T-cell (primary cell): ENCODE measurements around the gene TNFAIP8L1. TPM values are rescaled to one million over a fixed set of nuclear protein-coding genes. Genes with fewer than 3 reads are reported as not detected.
A peak's percentile ranks its signal among the peaks of the same experiment; 100 is the strongest.

Source experiments
- ATAC-seq, 4 experiments: fragments of 200-7000 bp in 3 of 4; fragments of 150-1000 bp in 1 of 4; cut with Tn5 transposase; replicated peaks in 1 of 4; 1 replicate in 3 of 4; 2 replicates in 1 of 4; pipeline ENCODE4 v1.10.0; 2021; ENCODE audit warnings: moderate library complexity in 3 of 4, mild to moderate bottlenecking in 2 of 4, moderate number of reproducible peaks in 1 of 4
- CTCF ChIA-PET, 2 donors: fragments of 300-600 bp; sonication (Branson Sonifier 250); formaldehyde crosslinking; loops; one replicate each; lab custom pipeline; 2022; ENCODE audit warnings: antibody characterized with exemption in 2 of 2; lab: Charles Lee
- POLR2A ChIA-PET, 2 donors: fragments of 300-600 bp; sonication (Branson Sonifier 250); formaldehyde crosslinking; loops; one replicate each; lab custom pipeline; 2022; ENCODE audit warnings: antibody characterized with exemption in 2 of 2; lab: Charles Lee
- DNase-seq, 35 experiments: peaks; one replicate each; pipeline versions ENCODE4 v3.0.0 to v3.0.0-alpha.2; 2013 to 2023
- H3K27ac ChIP-seq: one replicate; pipeline ENCODE4 v1.5.1; 2013; ENCODE audit warnings: low read length
- H3K27me3 ChIP-seq, 2 experiments: replicated peaks in 1 of 2; 1 replicate in 1 of 2; 2 replicates in 1 of 2; pipeline versions ENCODE4 v1.6.1 to v1.7.0; 2013; ENCODE audit warnings: low read length in 1 of 2, mixed read lengths in 1 of 2; ENCODE audit not compliant: control insufficient read depth in 2 of 2, insufficient read depth in 2 of 2; ENCODE audit errors: extremely low read depth in 1 of 2
- H3K36me3 ChIP-seq, 2 donors: 1 replicate in 1 of 2; 2 replicates in 1 of 2; pipeline versions ENCODE4 v1.6.1 to v1.7.0; 2013; ENCODE audit warnings: low read length in 1 of 2; ENCODE audit not compliant: control insufficient read depth in 2 of 2, insufficient read depth in 1 of 2; ENCODE audit errors: extremely low read depth in 1 of 2
- H3K4me1 ChIP-seq, 2 experiments: 1 replicate in 1 of 2; 2 replicates in 1 of 2; pipeline versions ENCODE4 v1.6.1 to v1.7.0; 2013; ENCODE audit warnings: low read length in 2 of 2, mixed read lengths in 1 of 2; ENCODE audit not compliant: insufficient read depth in 2 of 2, control insufficient read depth in 1 of 2; ENCODE audit errors: extremely low read depth in 1 of 2
- H3K4me3 ChIP-seq, 2 donors: 1 replicate in 1 of 2; 2 replicates in 1 of 2; pipeline versions ENCODE4 v1.5.1 to v1.7.0; 2013; ENCODE audit warnings: mild to moderate bottlenecking in 2 of 2, low read length in 1 of 2, moderate library complexity in 1 of 2; ENCODE audit not compliant: control insufficient read depth in 1 of 2; ENCODE audit errors: extremely low read depth in 1 of 2
- H3K9me3 ChIP-seq: 2 replicates; pipeline ENCODE4 v1.7.0; 2013
- H3K27ac Mint-ChIP-seq, 2 donors: one replicate each; pipeline ENCODE4 v1.8.0; 2020 to 2021; ENCODE audit warnings: mild to moderate bottlenecking in 2 of 2, mixed read lengths in 2 of 2
- H3K27me3 Mint-ChIP-seq, 2 donors: one replicate each; pipeline ENCODE4 v1.8.0; 2021 to 2022; ENCODE audit warnings: mixed read lengths in 2 of 2
- H3K36me3 Mint-ChIP-seq: one replicate; pipeline ENCODE4 v1.8.0; 2021; ENCODE audit warnings: mixed read lengths
- H3K4me1 Mint-ChIP-seq, 3 donors: one replicate each; pipeline ENCODE4 v1.8.0; 2020 to 2022; ENCODE audit warnings: mixed read lengths in 3 of 3, mild to moderate bottlenecking in 1 of 3
- H3K4me3 Mint-ChIP-seq, 3 donors: one replicate each; pipeline ENCODE4 v1.8.0; 2020 to 2022; ENCODE audit warnings: mild to moderate bottlenecking in 3 of 3, mixed read lengths in 3 of 3, moderate library complexity in 3 of 3
- H3K9me3 Mint-ChIP-seq, 3 donors: one replicate each; pipeline ENCODE4 v1.8.0; 2020 to 2022; ENCODE audit warnings: mixed read lengths in 3 of 3
- WGBS: methylation state at CpG from one replicate; pipeline ENCODE4 v1.1.5; 2013; ENCODE audit warnings: missing lambda C conversion rate; ENCODE audit not compliant: insufficient coverage; 5-methylcytosine and 5-hydroxymethylcytosine counted together
- total RNA-seq, 35 experiments: library from RNA in 6 of 35; stranded (reverse) in 6 of 35; fragments of 120-200 nt in 1 of 35; gene quantifications; one replicate each; pipeline versions ENCODE4 v1.2.1 to v1.2.4 and lab custom pipeline; 2013 to 2026

Gene TNFAIP8L1
- total RNA-seq (10 to 100 TPM; 10.8 to 23.0 (median 19.5) TPM), total RNA-seq (lab: John Stamatoyannopoulos, UW) (6.6 to 83.5 (median 21.7) reads per million in 29 experiments)
- total RNA-seq (2013), result 8.4 TPM

DNA sequence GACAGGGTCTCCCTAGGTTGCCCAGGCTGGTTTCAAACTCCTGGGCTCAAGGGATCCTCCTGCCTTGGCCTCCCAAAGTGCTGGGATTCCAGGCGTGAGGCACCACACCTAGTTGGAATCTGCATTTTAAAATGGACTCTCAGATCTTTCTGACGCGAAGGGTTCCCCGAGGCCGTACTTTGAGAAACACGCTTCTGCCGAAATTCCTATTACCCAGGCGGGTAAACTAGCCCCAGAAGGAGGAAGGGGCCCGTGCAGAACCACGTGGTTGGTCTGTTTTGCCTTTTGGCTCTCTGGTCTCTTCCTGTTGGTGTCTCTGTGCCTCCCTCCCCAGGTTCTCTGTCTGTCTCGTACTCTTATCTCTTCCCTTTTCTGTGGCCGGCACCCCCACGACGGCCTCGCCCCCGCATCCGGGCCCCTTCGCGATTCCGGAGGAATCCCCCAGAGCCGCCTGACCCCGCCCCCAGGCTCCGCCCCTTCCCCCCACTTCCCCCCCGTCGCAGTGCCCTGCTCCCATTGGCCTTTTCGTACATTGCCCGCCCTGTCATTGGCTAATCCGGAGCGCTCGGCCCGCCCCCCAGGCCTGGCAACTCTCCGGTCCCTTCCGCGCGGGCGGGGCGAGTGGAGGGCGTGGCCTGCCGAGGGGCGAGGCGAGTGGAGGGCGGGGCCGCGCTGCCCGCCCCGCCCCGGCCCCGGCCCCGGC is at the start of gene TNFAIP8L1:
Gene TNFAIP8L1 (plus strand): TSS at position 689 of the 703 bp plus-strand sequence. CDS start 12,354 bp downstream, outside the sequence.
- Mint-ChIP-seq H3K9me3 (no peaks in the 10 kb centered on the region), H3K4me3 (peak within 1 kb of the TSS; percentile 89 to 99 (median 96)), H3K27ac (peak within 1 kb of the TSS; percentile 98 to 99), H3K4me1 (peaks cover 27 to 38% (median 36%) of the 10 kb centered on the region in 3 donors), H3K27me3 (no peaks in the 10 kb centered on the region), H3K36me3 (no peaks in the 10 kb centered on the region)
- ATAC-seq (peak; percentile 91 to 95 (median 93)), DNase-seq (peak; percentile 94 to 100 (median 98))
- Histone ChIP-seq H3K36me3 (peaks cover 0 to 2% of the 10 kb centered on the region in 2 donors), H3K27ac (peak within 1 kb of the TSS; percentile 90), H3K27me3 (no peaks in the 10 kb centered on the region), H3K9me3 (no peaks in the 10 kb centered on the region), H3K4me1 (peaks cover 14 to 59% of the 10 kb centered on the region in 2 experiments), H3K4me3 (peak within 1 kb of the TSS; percentile 92 to 94)
- ChIA-PET POLR2A (no interaction called here), CTCF (no interaction called here)
- under 1% methylated on average over 31 of the region's 49 CpGs for WGBS

GRCh38 chr19:4589579-4590410 is 49.5 kb upstream of the TNFAIP8L1 start:
- no peaks in the 10 kb centered on the region for H3K36me3 Mint-ChIP-seq
- Histone ChIP-seq H3K9me3 (no peaks in the 10 kb centered on the region), H3K27me3 (peaks cover 0 to 80% of the 10 kb centered on the region in 2 experiments), H3K36me3 (no peaks in the 10 kb centered on the region), H3K4me3 (no peak overlapping the region), H3K4me1 (peaks cover 0 to 3% of the 10 kb centered on the region in 2 experiments), H3K27ac (no peak overlapping the region)
- POLR2A ChIA-PET, result interaction anchor here (0.6 kb wide), 2 partner anchors 8 to 384 kb away, joined by 5 to 7 read pairs; no protein-coding TSS in a partner anchor
- peaks cover 0 to 6% (median 0%) of the 10 kb centered on the region in 3 donors for H3K4me1 Mint-ChIP-seq
- H3K27ac Mint-ChIP-seq, result peak overlapping the region in 1 of 2 donors; percentile 58
- CTCF ChIA-PET, result interaction anchor here in 1 of 2 donors (0.6 kb wide), 1 partner anchor 881 kb away, joined by 14 read pairs; no protein-coding TSS in a partner anchor
- no peak for ATAC-seq
- 47% methylated on average over 5 of the region's 11 CpGs for WGBS
- no peak overlapping the region for H3K4me3 Mint-ChIP-seq
- DNase-seq, result peak in 3 of 35 experiments; percentile 5 to 33 (median 10)
- peaks cover 44 to 64% of the 10 kb centered on the region in 2 donors for H3K27me3 Mint-ChIP-seq
- no peaks in the 10 kb centered on the region for H3K9me3 Mint-ChIP-seq

- Histone ChIP-seq H3K4me1 (no peaks in the 10 kb centered on the region), H3K9me3 (no peaks in the 10 kb centered on the region), H3K27ac (no peak overlapping the region), H3K27me3 (peaks cover 0 to 77% of the 10 kb centered on the region in 2 experiments), H3K36me3 (no peaks in the 10 kb centered on the region), H3K4me3 (no peak overlapping the region)
- ChIA-PET CTCF (no interaction called here), POLR2A (no interaction called here)
- H3K4me1 Mint-ChIP-seq, result peaks cover 0 to 4% (median 0%) of the 10 kb centered on the region in 3 donors
- WGBS, result 86% methylated on average over 2 of the region's 9 CpGs
- H3K4me3 Mint-ChIP-seq, result no peak overlapping the region
- no peaks in the 10 kb centered on the region for H3K36me3 Mint-ChIP-seq
- no peak overlapping the region for H3K27ac Mint-ChIP-seq
- ATAC-seq (no peak), DNase-seq (no peak)
- no peaks in the 10 kb centered on the region for H3K9me3 Mint-ChIP-seq
- H3K27me3 Mint-ChIP-seq, result peaks cover 39 to 63% of the 10 kb centered on the region in 2 donors
Observed at GRCh38 chr19:4590559-4590958, 48.8 kb upstream of the TNFAIP8L1 start.

DNA sequence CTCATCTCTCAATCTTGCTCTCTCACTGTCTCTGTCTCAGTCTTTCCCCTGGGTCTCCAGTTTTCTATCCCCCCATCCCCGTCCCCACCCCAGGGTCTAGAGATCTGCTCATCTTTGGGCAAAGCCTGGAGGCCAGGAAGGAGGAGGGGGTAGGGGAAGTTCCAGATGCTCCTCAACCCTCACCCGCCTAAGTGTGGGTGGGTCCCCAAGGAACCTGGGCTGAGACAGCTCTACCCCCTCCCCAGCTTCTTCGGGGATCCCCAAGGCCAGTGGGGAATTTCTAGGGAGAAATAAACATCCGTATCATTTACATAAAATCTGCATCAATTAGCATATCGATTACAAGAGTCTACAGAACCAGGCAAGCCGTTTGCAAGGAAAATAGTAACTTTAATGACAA is 48.0 kb upstream of the TNFAIP8L1 start:
- peaks cover 32 to 55% of the 10 kb centered on the region in 2 donors for H3K27me3 Mint-ChIP-seq
- no peaks in the 10 kb centered on the region for H3K4me1 ChIP-seq
- H3K4me3 ChIP-seq, result no peak overlapping the region
- WGBS, result no CpG with 5 or more reads among the region's 6 CpGs
- H3K9me3 ChIP-seq, result no peaks in the 10 kb centered on the region
- H3K36me3 Mint-ChIP-seq, result no peaks in the 10 kb centered on the region
- H3K27ac Mint-ChIP-seq, result no peak overlapping the region
- CTCF ChIA-PET, result no interaction called here
- H3K27ac ChIP-seq, result no peak overlapping the region
- peaks cover 0 to 79% of the 10 kb centered on the region in 2 experiments for H3K27me3 ChIP-seq
- no peak for DNase-seq
- no peaks in the 10 kb centered on the region for H3K9me3 Mint-ChIP-seq
- no peaks in the 10 kb centered on the region for H3K36me3 ChIP-seq
- no peak overlapping the region for H3K4me3 Mint-ChIP-seq
- H3K4me1 Mint-ChIP-seq, result no peaks in the 10 kb centered on the region
- no peak for ATAC-seq
- POLR2A ChIA-PET, result no interaction called here

- CTCF ChIA-PET, result interaction anchor here in 1 of 2 donors (0.6 kb wide), 1 partner anchor 22 kb away, joined by 3 read pairs; no protein-coding TSS in a partner anchor
- peaks cover 2 to 79% of the 10 kb centered on the region in 2 experiments for H3K27me3 ChIP-seq
- no peaks in the 10 kb centered on the region for H3K9me3 Mint-ChIP-seq
- H3K9me3 ChIP-seq, result no peaks in the 10 kb centered on the region
- ATAC-seq (no peak), DNase-seq (no peak)
- POLR2A ChIA-PET, result no interaction called here
- no peaks in the 10 kb centered on the region for H3K36me3 ChIP-seq
- H3K27me3 Mint-ChIP-seq, result peaks cover 35 to 53% of the 10 kb centered on the region in 2 donors
- H3K4me3 ChIP-seq, result no peak overlapping the region
- peaks cover 3 to 4% (median 3%) of the 10 kb centered on the region in 3 donors for H3K4me1 Mint-ChIP-seq
- no peak overlapping the region for H3K4me3 Mint-ChIP-seq
- H3K36me3 Mint-ChIP-seq, result no peaks in the 10 kb centered on the region
- H3K4me1 ChIP-seq, result peaks cover 0 to 4% of the 10 kb centered on the region in 2 experiments
- no peak overlapping the region for H3K27ac Mint-ChIP-seq
- 40% methylated on average over 1 of the region's 5 CpGs for WGBS
- no peak overlapping the region for H3K27ac ChIP-seq
Observed at GRCh38 chr19:4592445-4592844, 46.9 kb upstream of the TNFAIP8L1 start.

DNA sequence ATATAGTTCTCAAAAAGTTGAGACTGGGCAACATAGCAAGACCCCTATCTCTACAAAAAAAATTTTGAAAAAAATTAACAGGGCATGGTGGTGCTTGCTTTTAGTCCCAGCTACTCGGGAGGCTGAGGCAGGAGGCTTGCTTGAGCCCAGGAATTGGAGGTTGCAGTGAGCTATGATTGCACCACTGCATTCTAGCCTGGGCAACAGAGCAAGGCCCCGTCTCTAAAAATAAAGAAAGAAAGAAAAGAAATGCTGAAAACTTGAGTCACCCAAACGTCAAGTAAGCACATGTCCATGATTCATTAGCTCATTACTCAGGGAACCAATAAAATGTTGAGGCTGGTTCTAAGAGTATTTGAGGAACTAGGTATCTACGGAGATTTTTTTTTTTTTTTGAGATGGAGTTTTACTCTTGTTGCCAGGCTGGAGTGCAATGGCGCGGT is 45.9 kb upstream of the TNFAIP8L1 start:
- no peak for DNase-seq
- ATAC-seq, result no peak
- Histone ChIP-seq H3K4me1 (peaks cover 2 to 13% of the 10 kb centered on the region in 2 experiments), H3K27ac (no peak overlapping the region), H3K9me3 (no peaks in the 10 kb centered on the region), H3K27me3 (peaks cover 2 to 83% of the 10 kb centered on the region in 2 experiments), H3K36me3 (no peaks in the 10 kb centered on the region), H3K4me3 (no peak overlapping the region)
- ChIA-PET POLR2A (interaction anchor here in 1 of 2 donors (0.6 kb wide), 1 partner anchor 87 kb away, joined by 6 read pairs; no protein-coding TSS in a partner anchor), CTCF (interaction anchor here (0.6 to 0.7 kb wide), 3 partner anchors 18 to 271 kb away, joined by 4 to 5 read pairs (median 4); no protein-coding TSS in a partner anchor)
- H3K9me3 Mint-ChIP-seq, result no peaks in the 10 kb centered on the region
- H3K4me3 Mint-ChIP-seq, result no peak overlapping the region
- WGBS, result 83% methylated on average over 1 of the region's 6 CpGs
- H3K36me3 Mint-ChIP-seq, result no peaks in the 10 kb centered on the region
- no peak overlapping the region for H3K27ac Mint-ChIP-seq
- H3K4me1 Mint-ChIP-seq, result peaks cover 5 to 10% (median 7%) of the 10 kb centered on the region in 3 donors
- H3K27me3 Mint-ChIP-seq, result peaks cover 34 to 51% of the 10 kb centered on the region in 2 donors
